Natural killer cell (primary cell): Measurements from ENCODE around the gene TGFBR3. TPM values are rescaled to one million over a fixed set of nuclear protein-coding genes. Genes with fewer than 3 reads are reported as not detected.

Source experiments
- ATAC-seq, 3 donors: fragments of 150-1000 bp in 2 of 3; fragments of 200-7000 bp in 1 of 3; cut with Tn5 transposase; 1 replicate in 1 of 3; 2 replicates in 2 of 3; pipeline ENCODE4 v1.10.0; 2021; ENCODE audit warnings: mild to moderate bottlenecking in 2 of 3, moderate library complexity in 2 of 3
- DNase-seq, 2 donors: peaks; one replicate each; pipeline versions ENCODE4 v3.0.0 to v3.0.0-alpha.2; 2013 to 2021; ENCODE audit warnings: mixed read lengths in 1 of 2
- H3K27ac ChIP-seq: one replicate; pipeline ENCODE4 v1.5.1; 2013; ENCODE audit warnings: mild to moderate bottlenecking, low read length
- H3K27me3 ChIP-seq: one replicate; pipeline ENCODE4 v1.6.1; 2013; ENCODE audit warnings: low read length; ENCODE audit not compliant: control insufficient read depth, insufficient read depth
- H3K36me3 ChIP-seq: one replicate; pipeline ENCODE4 v1.6.1; 2013; ENCODE audit warnings: low read length; ENCODE audit not compliant: control insufficient read depth, insufficient read depth
- H3K4me1 ChIP-seq: one replicate; pipeline ENCODE4 v1.6.1; 2013; ENCODE audit warnings: low read length; ENCODE audit not compliant: control insufficient read depth, insufficient read depth
- H3K4me3 ChIP-seq: one replicate; pipeline ENCODE4 v1.5.1; 2013; ENCODE audit warnings: low read length
- H3K9me3 ChIP-seq: one replicate; pipeline ENCODE4 v1.6.1; 2013; ENCODE audit warnings: low read length; ENCODE audit not compliant: control insufficient read depth, insufficient read depth
- H3K27ac Mint-ChIP-seq, 2 donors: one replicate each; pipeline ENCODE4 v1.8.0; 2022; ENCODE audit warnings: mild to moderate bottlenecking in 2 of 2, mixed read lengths in 2 of 2, moderate library complexity in 1 of 2
- H3K27me3 Mint-ChIP-seq, 2 donors: one replicate each; pipeline ENCODE4 v1.8.0; 2022; ENCODE audit warnings: low read depth in 2 of 2, mixed read lengths in 2 of 2
- H3K36me3 Mint-ChIP-seq: one replicate; pipeline ENCODE4 v1.8.0; 2022; ENCODE audit warnings: mixed read lengths
- H3K4me1 Mint-ChIP-seq, 2 donors: one replicate each; pipeline ENCODE4 v1.8.0; 2022; ENCODE audit warnings: mixed read lengths in 2 of 2
- H3K4me3 Mint-ChIP-seq: one replicate; pipeline ENCODE4 v1.8.0; 2022; ENCODE audit warnings: mild to moderate bottlenecking, moderate library complexity, mixed read lengths
- H3K9me3 Mint-ChIP-seq, 2 donors: one replicate each; pipeline ENCODE4 v1.8.0; 2022; ENCODE audit warnings: mixed read lengths in 2 of 2
- CTCF ChIP-seq: fragments of 200-600 bp; IDR thresholded peaks from one replicate; pipeline ENCODE4 v1.8.0; 2022; ENCODE audit warnings: antibody characterized with exemption
- WGBS: methylation state at CpG from one replicate; pipeline ENCODE4 v1.1.7; 2013; ENCODE audit warnings: missing lambda C conversion rate; ENCODE audit not compliant: insufficient coverage; 5-methylcytosine and 5-hydroxymethylcytosine counted together
- intact Hi-C: fragments of 100-400 bp; cut with micrococcal nuclease; formaldehyde crosslinking; loops from one replicate; pipeline ENCODE4 v1.14.2; 2022
- total RNA-seq, 4 donors: library from RNA; stranded (reverse); fragments of 120-200 nt in 1 of 4; gene quantifications; one replicate each; pipeline versions ENCODE4 v1.2.3 to v1.2.4, GENCODE V29; 2013 to 2022

The TGFBR3 gene
- total RNA-seq, 3 donors from 2014 or later (not counting 1 experiment from before 2014, with no cell fraction given), result 225 to 274 (median 243) TPM

DNA sequence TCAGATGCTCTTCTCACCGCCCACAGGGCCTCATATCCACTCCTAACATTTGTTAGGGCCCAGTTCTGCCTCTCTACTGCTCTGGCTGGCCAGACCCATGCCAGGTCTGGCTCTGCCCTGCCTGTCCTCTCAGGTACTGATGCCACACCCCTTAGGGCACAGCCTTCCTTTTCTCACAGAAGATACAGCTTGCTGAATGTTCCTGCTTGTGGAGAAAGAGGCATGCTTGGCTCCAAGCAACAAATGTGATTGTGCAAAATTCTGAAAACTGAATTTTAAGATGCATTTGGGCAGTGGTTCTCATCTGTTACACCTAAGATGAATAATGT, 178.1 kb downstream of the TGFBR3 start:
- Histone ChIP-seq H3K27ac (no peak overlapping the region), H3K9me3 (no peaks in the 10 kb centered on the region), H3K4me1 (peaks cover 27% of the 10 kb centered on the region), H3K36me3 (peaks cover 89% of the 10 kb centered on the region), H3K27me3 (no peaks in the 10 kb centered on the region), H3K4me3 (no peak overlapping the region)
- Mint-ChIP-seq H3K27ac (peak overlapping the region; percentile 79 to 99), H3K4me3 (no peak overlapping the region), H3K36me3 (peaks cover 49% of the 10 kb centered on the region), H3K4me1 (peaks cover 78 to 82% of the 10 kb centered on the region in 2 donors), H3K9me3 (no peaks in the 10 kb centered on the region), H3K27me3 (no peaks in the 10 kb centered on the region)
- intact Hi-C loops, result no loop called here
- no peak for TF ChIP-seq CTCF
- ATAC-seq, result peak in 1 of 3 donors; percentile 4
- no peak for DNase-seq
- WGBS, result 100% methylated on average over 1 of the region's 1 CpG

DNA sequence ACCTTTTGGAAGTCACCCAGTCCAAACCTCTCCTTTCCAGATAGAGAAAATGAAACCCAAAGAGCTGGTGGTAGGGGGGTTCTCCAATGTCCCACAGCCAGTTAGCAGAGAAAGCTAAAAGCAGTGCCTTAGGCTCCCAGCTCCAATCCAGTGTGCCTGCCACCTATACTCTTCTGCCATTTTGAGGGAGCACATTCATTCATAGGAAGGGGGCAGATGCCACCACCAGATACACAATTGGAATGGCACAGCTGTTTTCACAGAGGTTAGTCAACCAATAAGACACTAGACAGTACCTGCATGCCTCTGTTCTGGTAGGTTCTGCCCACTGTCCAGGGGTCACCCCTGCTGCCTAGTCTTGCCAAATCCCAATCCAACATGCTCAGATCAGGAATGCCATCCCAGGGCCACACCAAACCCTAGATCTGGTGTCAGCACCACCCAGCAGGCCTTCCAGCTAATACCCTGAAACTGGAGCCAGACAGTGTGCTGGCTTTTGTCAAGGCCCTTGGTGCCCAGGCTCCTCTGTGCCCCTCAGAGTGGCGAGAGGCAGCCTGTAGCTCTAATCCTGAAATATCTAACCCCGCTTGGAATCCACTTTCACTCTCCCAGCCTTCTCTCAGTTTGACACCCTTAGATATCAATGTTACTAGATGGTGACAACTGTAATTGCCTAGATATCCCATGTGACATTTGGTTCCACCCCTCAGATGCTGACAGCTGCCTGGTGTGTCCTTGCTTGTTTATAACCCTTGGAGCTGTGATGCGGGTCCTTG, 178.6 kb downstream of the TGFBR3 start:
- no peaks in the 10 kb centered on the region for H3K9me3 Mint-ChIP-seq
- Histone ChIP-seq H3K27ac (no peak overlapping the region), H3K4me1 (peaks cover 26% of the 10 kb centered on the region), H3K4me3 (no peak overlapping the region), H3K9me3 (no peaks in the 10 kb centered on the region), H3K27me3 (no peaks in the 10 kb centered on the region), H3K36me3 (peaks cover 85% of the 10 kb centered on the region)
- TF ChIP-seq CTCF, result no peak
- no peak for DNase-seq
- ATAC-seq, result peak in 1 of 3 donors; percentile 12
- H3K27ac Mint-ChIP-seq, result peak overlapping the region; percentile 79 to 99
- H3K27me3 Mint-ChIP-seq, result no peaks in the 10 kb centered on the region
- H3K4me1 Mint-ChIP-seq, result peaks cover 72 to 76% of the 10 kb centered on the region in 2 donors
- intact Hi-C loops, result no loop called here
- H3K36me3 Mint-ChIP-seq, result peaks cover 44% of the 10 kb centered on the region
- peak overlapping the region; percentile 25 for H3K4me3 Mint-ChIP-seq
- WGBS, result 100% methylated on average over 3 of the region's 3 CpGs

- H3K4me3 ChIP-seq, result no peak overlapping the region
- peak overlapping the region; percentile 25 for H3K4me3 Mint-ChIP-seq
- peaks cover 68 to 73% of the 10 kb centered on the region in 2 donors for H3K4me1 Mint-ChIP-seq
- no peak overlapping the region for H3K27ac ChIP-seq
- WGBS, result 46% methylated on average over 5 of the region's 5 CpGs
- H3K9me3 ChIP-seq, result no peaks in the 10 kb centered on the region
- no peaks in the 10 kb centered on the region for H3K27me3 ChIP-seq
- peak overlapping the region; percentile 79 to 99 for H3K27ac Mint-ChIP-seq
- peaks cover 22% of the 10 kb centered on the region for H3K4me1 ChIP-seq
- peaks cover 37% of the 10 kb centered on the region for H3K36me3 Mint-ChIP-seq
- no peak for TF ChIP-seq CTCF
- H3K9me3 Mint-ChIP-seq, result no peaks in the 10 kb centered on the region
- ATAC-seq (peak in 2 of 3 donors; percentile 18 to 57), DNase-seq (no peak)
- no peaks in the 10 kb centered on the region for H3K27me3 Mint-ChIP-seq
- peaks cover 83% of the 10 kb centered on the region for H3K36me3 ChIP-seq
- intact Hi-C loops, result no loop called here
Observed at GRCh38 chr1:91706140-91706957, 179.6 kb downstream of the TGFBR3 start.
